GM18909 (cell line): Measurements from ENCODE around the gene SRP19.

Experiments
- ATAC-seq: cut with Tn5 transposase; IDR thresholded peaks from one replicate; pipeline ENCODE4 v1.9.1; 2021; ENCODE audit warnings: mild to moderate bottlenecking; ENCODE audit not compliant: unreplicated experiment, poor library complexity

The SRP19 gene

GRCh38 chr5:112918136-112918535 lies 57.0 kb downstream of the SRP19 start:
- no peak for ATAC-seq

- no peak for ATAC-seq
Measured at GRCh38 chr5:112918679-112919078, 57.6 kb downstream of the SRP19 start.
